ENCODE measurements around the gene WNT2B. TPM values are rescaled to one million over a fixed set of nuclear protein-coding genes. Genes with fewer than 3 reads are reported as not detected.

The WNT2B gene
- polyA plus RNA-seq, 1 donor (not counting 4 experiments of a cell fraction or from before 2014, with no cell fraction given), result 0.51 TPM

DNA sequence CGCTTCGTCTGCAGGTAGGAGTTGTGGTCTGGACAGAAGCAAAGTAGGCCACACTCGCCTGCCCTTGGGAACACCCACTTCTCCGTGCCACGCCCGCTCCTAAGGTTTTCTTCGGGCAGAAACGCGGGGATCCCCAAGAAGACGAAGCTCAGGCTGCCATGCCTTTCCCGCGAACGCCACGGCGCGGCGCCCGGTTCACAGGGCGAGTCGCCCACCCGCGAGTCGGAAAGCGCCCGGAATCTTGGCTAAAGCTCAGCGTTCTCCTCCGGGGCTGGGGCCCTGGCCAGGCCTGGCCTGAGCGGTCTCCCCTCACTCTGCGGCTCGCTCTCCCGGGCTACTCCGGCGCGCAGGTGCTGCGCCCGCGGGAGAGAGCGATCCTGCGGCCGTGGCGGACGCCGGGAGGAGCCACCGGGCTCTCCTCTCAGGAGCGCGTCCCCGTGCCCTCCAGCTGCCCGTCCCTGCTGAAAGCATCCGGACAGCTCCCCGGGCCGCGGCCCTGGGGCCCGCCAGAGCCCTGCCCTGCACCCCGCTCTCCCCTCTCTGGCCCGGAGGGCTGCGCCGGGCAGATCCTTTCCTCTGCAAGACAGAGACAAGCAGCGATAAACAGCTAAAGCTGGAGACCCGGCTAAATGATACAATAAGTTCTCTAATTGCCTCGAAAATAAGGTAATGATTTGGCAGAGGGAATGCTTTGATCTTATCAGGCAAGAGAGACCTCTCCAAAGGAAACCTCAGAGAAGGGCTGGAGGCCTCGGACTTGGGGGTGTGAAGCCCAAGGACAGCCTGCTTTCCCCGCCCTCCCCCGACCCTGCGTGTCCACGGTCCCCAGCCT is 6.7 kb upstream of the WNT2B start:
- Histone ChIP-seq H3K9me1 (ENCODE audit: control insufficient read depth, extremely low read depth, insufficient read depth, low read length) (no peaks in the 10 kb centered on the region), H3K79me2 (ENCODE audit: control insufficient read depth, insufficient read depth, low read length) (no peaks in the 10 kb centered on the region), H3K27ac (ENCODE audit: control insufficient read depth, insufficient read depth, low read length) (no peak overlapping the region), H2AFZ (ENCODE audit: control insufficient read depth, low read length) (peak overlapping the region; percentile 77), H3K9me3 (ENCODE audit: control insufficient read depth, low read depth, low read length) (no peaks in the 10 kb centered on the region), H4K20me1 (ENCODE audit: control insufficient read depth, extremely low read depth, insufficient read depth, low read length) (no peaks in the 10 kb centered on the region), H3K36me3 (ENCODE audit: control insufficient read depth in 2 of 2, extremely low read depth in 1 of 2, insufficient read depth in 2 of 2, low read length in 2 of 2) (no peaks in the 10 kb centered on the region), H3K27me3 (ENCODE audit: control insufficient read depth, extremely low read depth, insufficient read depth, low read length) (peaks cover 15% of the 10 kb centered on the region), H3K9ac (ENCODE audit: control insufficient read depth, extremely low read depth, insufficient read depth, low read length) (peak overlapping the region; percentile 49), H3K4me3 (ENCODE audit: control insufficient read depth in 2 of 3, extremely low read depth in 1 of 3, insufficient read depth in 2 of 3, low read depth in 1 of 3, low read length in 3 of 3) (peak overlapping the region; percentile 36 to 59 (median 58)), H3K4me2 (ENCODE audit: control insufficient read depth, extremely low read depth, insufficient read depth, low read depth, low read length) (peak overlapping the region; percentile 83), H3K4me1 (ENCODE audit: control insufficient read depth, extremely low read depth, insufficient read depth, low read length) (peaks cover 10% of the 10 kb centered on the region)
- TF ChIP-seq, protein P1, sequence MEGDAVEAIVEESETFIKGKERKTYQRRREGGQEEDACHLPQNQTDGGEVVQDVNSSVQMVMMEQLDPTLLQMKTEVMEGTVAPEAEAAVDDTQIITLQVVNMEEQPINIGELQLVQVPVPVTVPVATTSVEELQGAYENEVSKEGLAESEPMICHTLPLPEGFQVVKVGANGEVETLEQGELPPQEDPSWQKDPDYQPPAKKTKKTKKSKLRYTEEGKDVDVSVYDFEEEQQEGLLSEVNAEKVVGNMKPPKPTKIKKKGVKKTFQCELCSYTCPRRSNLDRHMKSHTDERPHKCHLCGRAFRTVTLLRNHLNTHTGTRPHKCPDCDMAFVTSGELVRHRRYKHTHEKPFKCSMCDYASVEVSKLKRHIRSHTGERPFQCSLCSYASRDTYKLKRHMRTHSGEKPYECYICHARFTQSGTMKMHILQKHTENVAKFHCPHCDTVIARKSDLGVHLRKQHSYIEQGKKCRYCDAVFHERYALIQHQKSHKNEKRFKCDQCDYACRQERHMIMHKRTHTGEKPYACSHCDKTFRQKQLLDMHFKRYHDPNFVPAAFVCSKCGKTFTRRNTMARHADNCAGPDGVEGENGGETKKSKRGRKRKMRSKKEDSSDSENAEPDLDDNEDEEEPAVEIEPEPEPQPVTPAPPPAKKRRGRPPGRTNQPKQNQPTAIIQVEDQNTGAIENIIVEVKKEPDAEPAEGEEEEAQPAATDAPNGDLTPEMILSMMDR (optimal IDR thresholded peaks at IDR 0.05 in 1 of 3, IDR thresholded peaks at IDR 0.05 in 1 of 3, conservative IDR thresholded peaks at IDR 0.05 in 1 of 3; ENCODE audit: extremely low read depth in 1 of 3, insufficient read depth in 2 of 3, low read length in 3 of 3), result peak; percentile 56 to 85 (median 84)
- TF ChIP-seq EZH2 (IDR thresholded peaks at IDR 0.05; ENCODE audit: low read length), result peak; percentile 52
- DNase-seq (ENCODE audit: low read depth, low spot score) (no peak), FAIRE-seq (no peak)
- dilution Hi-C loops (cut with MboI; ENCODE audit: extremely low pct_ligation_motif_present, low sequenced_read_pairs), result no loop called here

DNA sequence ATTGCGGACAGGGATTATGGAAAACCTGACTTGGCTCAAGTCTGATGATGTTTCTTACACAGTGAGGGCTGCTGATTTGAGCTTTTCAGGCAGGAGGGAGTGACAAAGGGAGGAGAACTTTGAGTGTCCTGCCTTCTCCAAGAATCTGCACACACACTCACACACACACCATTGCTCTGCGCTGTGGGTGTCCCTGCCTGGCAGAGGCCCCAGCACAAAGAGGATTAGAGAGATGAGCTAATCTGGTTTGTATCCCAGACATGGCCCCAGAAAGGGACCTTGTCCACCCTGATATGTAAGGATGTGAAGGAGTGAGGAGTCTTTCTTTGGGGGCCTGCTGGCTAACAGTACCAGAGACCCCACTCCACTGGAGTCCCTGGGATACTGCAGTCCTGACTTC is 5.9 kb upstream of the WNT2B start:
- TF ChIP-seq EZH2 (IDR thresholded peaks at IDR 0.05; ENCODE audit: low read length), result no peak
- TF ChIP-seq, protein P1 (optimal IDR thresholded peaks at IDR 0.05 in 1 of 3, IDR thresholded peaks at IDR 0.05 in 1 of 3, conservative IDR thresholded peaks at IDR 0.05 in 1 of 3; ENCODE audit: extremely low read depth in 1 of 3, insufficient read depth in 2 of 3, low read length in 3 of 3), result no peak
- H3K27ac ChIP-seq (ENCODE audit: control insufficient read depth, insufficient read depth, low read length), result no peak overlapping the region
- DNase-seq (ENCODE audit: low read depth, low spot score) (no peak), FAIRE-seq (no peak)
- H3K79me2 ChIP-seq (ENCODE audit: control insufficient read depth, insufficient read depth, low read length), result no peaks in the 10 kb centered on the region
- no peak overlapping the region for H3K9ac ChIP-seq (ENCODE audit: control insufficient read depth, extremely low read depth, insufficient read depth, low read length)
- H3K4me3 ChIP-seq (ENCODE audit: control insufficient read depth in 2 of 3, extremely low read depth in 1 of 3, insufficient read depth in 2 of 3, low read depth in 1 of 3, low read length in 3 of 3), result no peak overlapping the region
- no peaks in the 10 kb centered on the region for H3K36me3 ChIP-seq (ENCODE audit: control insufficient read depth in 2 of 2, extremely low read depth in 1 of 2, insufficient read depth in 2 of 2, low read length in 2 of 2)
- peaks cover 10% of the 10 kb centered on the region for H3K4me1 ChIP-seq (ENCODE audit: control insufficient read depth, extremely low read depth, insufficient read depth, low read length)
- H3K9me3 ChIP-seq (ENCODE audit: control insufficient read depth, low read depth, low read length), result no peaks in the 10 kb centered on the region
- H3K27me3 ChIP-seq (ENCODE audit: control insufficient read depth, extremely low read depth, insufficient read depth, low read length), result peaks cover 21% of the 10 kb centered on the region
- H3K9me1 ChIP-seq (ENCODE audit: control insufficient read depth, extremely low read depth, insufficient read depth, low read length), result no peaks in the 10 kb centered on the region
- H4K20me1 ChIP-seq (ENCODE audit: control insufficient read depth, extremely low read depth, insufficient read depth, low read length), result no peaks in the 10 kb centered on the region
- no peak overlapping the region for H3K4me2 ChIP-seq (ENCODE audit: control insufficient read depth, extremely low read depth, insufficient read depth, low read depth, low read length)
- no peak overlapping the region for H2AFZ ChIP-seq (ENCODE audit: control insufficient read depth, low read length)
- dilution Hi-C loops (cut with MboI; ENCODE audit: extremely low pct_ligation_motif_present, low sequenced_read_pairs), result no loop called here

Data from keratinocyte (primary cell).